ENCODE measurements around the gene TMEM87A.

Gene TMEM87A

GRCh38 chr15:42203891-42204290 lies 69.3 kb downstream of the TMEM87A start:
- Histone ChIP-seq H3K36me3 (ENCODE audit: insufficient read depth, low read length) (peaks cover 8% of the 10 kb centered on the region), H3K9ac (ENCODE audit: low read depth, low read length) (no peak overlapping the region), H3K9me3 (ENCODE audit: insufficient read depth, low read length, severe bottlenecking) (no peaks in the 10 kb centered on the region), H4K20me1 (ENCODE audit: insufficient read depth, low read length) (peaks cover 4% of the 10 kb centered on the region; the same call in 1 of the 2 replicates), H3K4me2 (ENCODE audit: insufficient read depth, low read length) (no peak overlapping the region), H2AFZ (ENCODE audit: low read depth, low read length) (no peak overlapping the region), H3K27me3 (ENCODE audit: insufficient read depth, low read length, poor library complexity) (no peaks in the 10 kb centered on the region), H3K4me3 (ENCODE audit: low read depth in 1 of 2, low read length in 2 of 2) (no peak overlapping the region), H3K4me1 (ENCODE audit: insufficient read depth, low read length) (peaks cover 30% of the 10 kb centered on the region), H3K79me2 (ENCODE audit: insufficient read depth, low read length) (peaks cover 43% of the 10 kb centered on the region), H3K27ac (ENCODE audit: low read length) (no peak overlapping the region)
- ATAC-seq (ENCODE audit: insufficient read depth, low read depth) (no peak), DNase-seq (no peak)
- TF ChIP-seq EZH2 (IDR thresholded peaks at IDR 0.05; ENCODE audit: borderline replicate concordance, low read depth, low read length, severe bottlenecking) (no peak), CTCF (IDR thresholded peaks at IDR 0.05; ENCODE audit: borderline replicate concordance, extremely low read depth, low read length, poor library complexity, severe bottlenecking) (no peak)

GRCh38 chr15:42202653-42203052 lies 70.6 kb downstream of the TMEM87A start:
- no peak for TF ChIP-seq EZH2 (IDR thresholded peaks at IDR 0.05; ENCODE audit: borderline replicate concordance, low read depth, low read length, severe bottlenecking)
- no peak for TF ChIP-seq CTCF (IDR thresholded peaks at IDR 0.05; ENCODE audit: borderline replicate concordance, extremely low read depth, low read length, poor library complexity, severe bottlenecking)

GRCh38 chr15:42201801-42202200 lies 71.4 kb downstream of the TMEM87A start:
- TF ChIP-seq CTCF (IDR thresholded peaks at IDR 0.05; ENCODE audit: borderline replicate concordance, extremely low read depth, low read length, poor library complexity, severe bottlenecking) = no peak
- no peak for TF ChIP-seq EZH2 (IDR thresholded peaks at IDR 0.05; ENCODE audit: borderline replicate concordance, low read depth, low read length, severe bottlenecking)
- no peak overlapping the region for H3K4me2 ChIP-seq (ENCODE audit: insufficient read depth, low read length)
- DNase-seq = no peak
- H3K79me2 ChIP-seq (ENCODE audit: insufficient read depth, low read length) = peaks cover 28% of the 10 kb centered on the region
- no peak overlapping the region for H3K27ac ChIP-seq (ENCODE audit: low read length)
- peaks cover 24% of the 10 kb centered on the region for H3K36me3 ChIP-seq (ENCODE audit: insufficient read depth, low read length)
- no peak for ATAC-seq (ENCODE audit: insufficient read depth, low read depth)
- H3K4me1 ChIP-seq (ENCODE audit: insufficient read depth, low read length) = peaks cover 16% of the 10 kb centered on the region
- peaks cover 4% of the 10 kb centered on the region; the same call in 1 of the 2 replicates for H4K20me1 ChIP-seq (ENCODE audit: insufficient read depth, low read length)
- H3K9ac ChIP-seq (ENCODE audit: low read depth, low read length) = no peak overlapping the region
- no peaks in the 10 kb centered on the region for H3K9me3 ChIP-seq (ENCODE audit: insufficient read depth, low read length, severe bottlenecking)
- H2AFZ ChIP-seq (ENCODE audit: low read depth, low read length) = no peak overlapping the region
- H3K4me3 ChIP-seq (ENCODE audit: low read depth in 1 of 2, low read length in 2 of 2) = no peak overlapping the region
- H3K27me3 ChIP-seq (ENCODE audit: insufficient read depth, low read length, poor library complexity) = no peaks in the 10 kb centered on the region

More at GRCh38 chr15:42202653-42203052, 70.6 kb downstream of the TMEM87A start:
- Histone ChIP-seq H4K20me1 (ENCODE audit: insufficient read depth, low read length) (peaks cover 4% of the 10 kb centered on the region; the same call in 1 of the 2 replicates), H3K9ac (ENCODE audit: low read depth, low read length) (no peak overlapping the region), H2AFZ (ENCODE audit: low read depth, low read length) (no peak overlapping the region), H3K36me3 (ENCODE audit: insufficient read depth, low read length) (peaks cover 19% of the 10 kb centered on the region), H3K79me2 (ENCODE audit: insufficient read depth, low read length) (peaks cover 37% of the 10 kb centered on the region), H3K4me3 (ENCODE audit: low read depth in 1 of 2, low read length in 2 of 2) (no peak overlapping the region), H3K9me3 (ENCODE audit: insufficient read depth, low read length, severe bottlenecking) (no peaks in the 10 kb centered on the region), H3K27ac (ENCODE audit: low read length) (no peak overlapping the region), H3K27me3 (ENCODE audit: insufficient read depth, low read length, poor library complexity) (no peaks in the 10 kb centered on the region), H3K4me1 (ENCODE audit: insufficient read depth, low read length) (peaks cover 23% of the 10 kb centered on the region), H3K4me2 (ENCODE audit: insufficient read depth, low read length) (no peak overlapping the region)
- DNase-seq (no peak), ATAC-seq (ENCODE audit: insufficient read depth, low read depth) (no peak)

Data from DND-41 (cell line).